Activated T-cell treated with anti-CD3 and anti-CD28 coated beads, Interleukin-2, amount 50 U/mL, for 48 hours (primary cell): ENCODE results near the gene ASCC2.

Experiments
- DNase-seq, 2 experiments: peaks; one replicate each; pipeline ENCODE4 v3.0.0-alpha.2; 2020

The ASCC2 gene

GRCh38 chr22:29751669-29752068, 86.4 kb downstream of the ASCC2 start:
- DNase-seq, result no peak

- DNase-seq, result peak; percentile 25 to 29
These were observed 87.2 kb downstream of the ASCC2 start for GRCh38 chr22:29750559-29751538.

- DNase-seq, result no peak
These were observed 88.0 kb downstream of the ASCC2 start for GRCh38 chr22:29750029-29750428.

GRCh38 chr22:29748248-29748893, 89.7 kb downstream of the ASCC2 start:
- DNase-seq, result no peak

DNA sequence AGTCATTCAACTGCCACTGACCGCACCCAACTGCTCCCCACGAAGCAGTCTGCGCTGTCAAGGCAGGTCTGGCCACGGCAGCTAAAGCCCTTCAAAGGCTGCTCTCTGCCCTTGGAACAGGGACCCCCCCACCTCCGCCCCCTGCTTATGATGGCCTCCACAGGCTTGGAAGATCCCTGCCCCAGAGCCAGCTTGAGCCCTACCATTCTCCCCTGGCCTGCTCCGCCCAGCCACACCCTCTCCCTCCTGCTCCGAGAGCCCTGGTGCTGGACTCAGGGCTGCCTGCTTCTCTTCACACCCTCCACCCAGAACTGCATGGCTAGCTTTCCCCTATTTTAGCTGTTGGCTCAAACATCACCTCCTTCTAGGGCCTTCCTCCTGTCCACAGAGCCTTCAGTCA, 90.2 kb downstream of the ASCC2 start:
- DNase-seq, result no peak

DNA sequence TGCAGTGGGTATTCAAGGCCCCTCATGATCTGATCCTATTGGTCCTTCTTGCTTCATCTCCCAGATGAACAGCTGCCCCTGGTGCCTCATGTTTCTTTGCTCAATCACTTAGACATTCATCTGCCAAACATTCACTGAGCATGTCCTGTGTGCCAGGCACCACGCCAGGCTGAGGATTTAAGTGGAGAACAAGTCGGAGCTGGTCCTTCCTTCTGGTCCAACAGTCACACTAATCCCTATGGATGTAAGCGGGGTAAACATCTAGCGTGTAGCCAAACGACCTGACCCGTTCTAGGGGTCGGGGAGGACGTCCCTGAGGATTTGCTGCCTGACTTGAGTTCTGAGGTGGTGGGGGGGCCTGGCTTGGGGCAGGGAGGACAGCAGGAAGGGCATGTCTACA, 93.2 kb downstream of the ASCC2 start:
- no peak for DNase-seq

- no peak for DNase-seq
These were observed 95.7 kb downstream of the ASCC2 start for GRCh38 chr22:29742326-29742725.

GRCh38 chr22:29741926-29742325, 96.1 kb downstream of the ASCC2 start:
- DNase-seq, result no peak

- no peak for DNase-seq
These were observed 97.9 kb downstream of the ASCC2 start for GRCh38 chr22:29740216-29740615.

DNA sequence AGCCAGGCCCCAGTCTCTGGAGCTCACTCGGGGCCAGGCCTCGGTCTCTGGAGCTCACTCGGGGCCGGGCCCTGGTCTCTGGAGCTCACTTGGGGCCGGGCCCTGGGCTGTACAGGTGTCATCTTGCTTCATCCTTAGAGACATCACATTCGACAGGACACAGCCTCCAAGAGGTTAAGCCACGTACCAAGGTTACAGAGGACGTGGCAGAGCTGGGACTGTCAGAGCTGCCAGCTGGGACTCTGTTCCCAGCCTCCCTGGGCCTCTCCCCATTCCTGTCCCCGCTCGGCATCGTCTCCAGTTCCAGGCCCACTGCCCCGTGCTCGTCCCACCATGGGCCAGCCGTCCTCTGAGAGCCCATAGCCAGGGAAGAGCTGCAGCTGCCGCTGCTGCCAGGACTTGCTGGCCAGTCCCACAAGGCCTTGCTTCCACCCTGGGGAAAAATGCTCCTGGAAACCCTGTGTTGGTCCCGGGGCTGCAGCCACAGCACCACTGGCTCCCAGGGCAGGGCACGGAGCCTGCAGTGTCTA, 98.7 kb downstream of the ASCC2 start:
- no peak for DNase-seq
